MCF 10A (cell line): Measurements from ENCODE around the gene HSD3B7. TPM values are rescaled to one million over a fixed set of nuclear protein-coding genes. Genes with fewer than 3 reads are reported as not detected.

ENCODE experiments used
- BruUV-seq: library from RNA; stranded (reverse); fragments of 400-500 nt; replicated peaks from 2 replicates; lab custom pipeline; 2021; lab: Mats Ljungman, UMichigan
- CTCF ChIA-PET: fragments of 300-600 bp; sonication (Branson Sonifier 250); formaldehyde crosslinking; extraction: SDS; loops from one replicate; lab custom pipeline; 2021; ENCODE audit warnings: antibody characterized with exemption, inconsistent platforms; lab: Yijun Ruan, JAX
- POLR2A ChIA-PET: fragments of 300-600, 350-650 bp; sonication (Branson Sonifier 250); formaldehyde crosslinking; extraction: SDS; loops from one replicate; lab custom pipeline; 2020; ENCODE audit warnings: antibody characterized with exemption, inconsistent platforms; lab: Yijun Ruan, JAX
- DNase-seq: peaks from one replicate; pipeline ENCODE4 v3.0.0-alpha.2; 2018; ENCODE audit not compliant: unreplicated experiment
- H3K27ac Mint-ChIP-seq: one replicate; pipeline ENCODE4 v1.8.0; 2022; ENCODE audit warnings: mild to moderate bottlenecking, low read depth, mixed read lengths; ENCODE audit not compliant: unreplicated experiment
- H3K27me3 Mint-ChIP-seq: one replicate; pipeline ENCODE4 v1.8.0; 2022; ENCODE audit warnings: mixed read lengths; ENCODE audit not compliant: insufficient read depth, unreplicated experiment
- H3K36me3 Mint-ChIP-seq: one replicate; pipeline ENCODE4 v1.8.0; 2022; ENCODE audit warnings: mild to moderate bottlenecking, moderate library complexity, mixed read lengths; ENCODE audit not compliant: insufficient read depth, unreplicated experiment
- H3K4me1 Mint-ChIP-seq: one replicate; pipeline ENCODE4 v1.8.0; 2022; ENCODE audit warnings: mixed read lengths; ENCODE audit not compliant: insufficient read depth, unreplicated experiment
- H3K4me3 Mint-ChIP-seq: one replicate; pipeline ENCODE4 v1.8.0; 2022; ENCODE audit warnings: mild to moderate bottlenecking, moderate library complexity, mixed read lengths; ENCODE audit not compliant: unreplicated experiment
- H3K9me3 Mint-ChIP-seq: one replicate; pipeline ENCODE4 v1.8.0; 2022; ENCODE audit warnings: mixed read lengths; ENCODE audit not compliant: unreplicated experiment
- CTCF ChIP-seq: fragments of 200-600 bp; IDR thresholded peaks from one replicate; pipeline ENCODE4 v1.8.0; 2022; ENCODE audit warnings: antibody characterized with exemption, mild to moderate bottlenecking; ENCODE audit not compliant: unreplicated experiment
- intact Hi-C: fragments of 100-400 bp; cut with micrococcal nuclease; formaldehyde crosslinking; loops from 2 replicates; pipeline ENCODE4 v1.14.1; 2022
- total RNA-seq: library from RNA; stranded (reverse); gene quantifications from 2 replicates; pipeline ENCODE4 v1.2.3, GENCODE V29; 2022

HSD3B7 gene
- total RNA-seq, 1 experiment from 2014 or later, result 5.0 TPM

- DNase-seq, result no peak
- ChIA-PET CTCF (interaction anchor here (0.6 to 0.8 kb wide), 2 partner anchors 153 to 452 kb away, joined by 3 to 4 read pairs; no protein-coding TSS in a partner anchor), POLR2A (no interaction called here)
- no TSS peak for BruUV-seq
- Mint-ChIP-seq H3K36me3 (peaks cover 4% of the 10 kb centered on the region), H3K9me3 (no peaks in the 10 kb centered on the region), H3K4me3 (no peak overlapping the region), H3K4me1 (peaks cover 8% of the 10 kb centered on the region), H3K27me3 (no peaks in the 10 kb centered on the region), H3K27ac (no peak overlapping the region)
- intact Hi-C loops, result loop anchor here (5.0 kb wide), 1 partner anchor 128 kb away; the partner anchor contains the start of gene KAT8
- no peak for TF ChIP-seq CTCF
Measured at GRCh38 chr16:30989469-30990047, 4.6 kb downstream of the HSD3B7 start.

- no peak for DNase-seq
- no TSS peak for BruUV-seq
- Mint-ChIP-seq H3K4me3 (no peak overlapping the region), H3K9me3 (no peaks in the 10 kb centered on the region), H3K4me1 (peaks cover 10% of the 10 kb centered on the region), H3K27me3 (no peaks in the 10 kb centered on the region), H3K36me3 (no peaks in the 10 kb centered on the region), H3K27ac (no peak overlapping the region)
- CTCF ChIA-PET, result interaction anchor here (0.8 kb wide), 1 partner anchor 152 kb away, joined by 3 read pairs; no protein-coding TSS in a partner anchor
- TF ChIP-seq CTCF, result no peak
- POLR2A ChIA-PET, result no interaction called here
- intact Hi-C loops, result no loop called here
Measured at GRCh38 chr16:30990105-30990504, 5.1 kb downstream of the HSD3B7 start.

- Mint-ChIP-seq H3K27ac (no peak overlapping the region), H3K27me3 (no peaks in the 10 kb centered on the region), H3K36me3 (no peaks in the 10 kb centered on the region), H3K9me3 (no peaks in the 10 kb centered on the region), H3K4me3 (no peak overlapping the region), H3K4me1 (peaks cover 5% of the 10 kb centered on the region)
- ChIA-PET CTCF (no interaction called here), POLR2A (no interaction called here)
- TF ChIP-seq CTCF, result no peak
- BruUV-seq, result no TSS peak
- intact Hi-C loops, result no loop called here
- DNase-seq, result no peak
Measured at GRCh38 chr16:30991052-30991451, 6.0 kb downstream of the HSD3B7 start.

- CTCF ChIA-PET, result no interaction called here
- BruUV-seq, result no TSS peak
- peaks cover 5% of the 10 kb centered on the region for H3K4me1 Mint-ChIP-seq
- H3K9me3 Mint-ChIP-seq, result no peaks in the 10 kb centered on the region
- intact Hi-C loops, result no loop called here
- TF ChIP-seq CTCF, result no peak
- H3K36me3 Mint-ChIP-seq, result no peaks in the 10 kb centered on the region
- POLR2A ChIA-PET, result no interaction called here
- H3K27ac Mint-ChIP-seq, result no peak overlapping the region
- no peak for DNase-seq
- H3K27me3 Mint-ChIP-seq, result no peaks in the 10 kb centered on the region
- H3K4me3 Mint-ChIP-seq, result no peak overlapping the region
Measured at GRCh38 chr16:30992276-30992780, 7.3 kb downstream of the HSD3B7 start.
